Astrocyte (in vitro differentiated cells and primary cell): ENCODE data around the gene IFIT3.

Experiments used
- EZH2 ChIP-seq: IDR thresholded peaks from 2 replicates; pipeline ENCODE4 v1.6.1; 2012; ENCODE audit warnings: mild to moderate bottlenecking, low read length, inconsistent platforms; ENCODE audit not compliant: insufficient read depth
- TF ChIP-seq, protein P1 (sequence below): IDR thresholded peaks from 2 replicates; pipeline ENCODE4 v1.5.1; 2011; ENCODE audit warnings: low read depth, mild to moderate bottlenecking, inconsistent platforms, low read length, moderate library complexity; ENCODE audit not compliant: insufficient read depth

DNA sequence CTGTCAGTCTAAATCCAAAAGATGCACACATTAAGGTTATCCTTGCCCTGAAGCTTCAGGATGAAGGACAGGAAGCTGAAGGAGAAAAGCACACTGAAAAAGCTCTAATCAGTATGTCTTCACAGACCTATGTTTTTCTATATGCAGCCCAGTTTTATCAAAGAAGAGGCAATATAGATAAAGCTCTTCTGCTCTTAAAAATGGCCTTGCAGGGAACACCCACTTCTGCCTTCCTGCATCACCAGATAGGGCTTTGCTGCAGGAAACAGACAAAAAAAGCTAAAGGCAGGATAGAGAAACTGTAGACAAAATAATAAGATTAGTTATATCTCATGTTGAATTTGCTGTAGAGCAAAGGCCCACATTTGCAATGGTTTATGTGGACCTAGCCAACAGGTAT is 35.1 kb downstream of the IFIT3 start:
- TF ChIP-seq, protein P1, sequence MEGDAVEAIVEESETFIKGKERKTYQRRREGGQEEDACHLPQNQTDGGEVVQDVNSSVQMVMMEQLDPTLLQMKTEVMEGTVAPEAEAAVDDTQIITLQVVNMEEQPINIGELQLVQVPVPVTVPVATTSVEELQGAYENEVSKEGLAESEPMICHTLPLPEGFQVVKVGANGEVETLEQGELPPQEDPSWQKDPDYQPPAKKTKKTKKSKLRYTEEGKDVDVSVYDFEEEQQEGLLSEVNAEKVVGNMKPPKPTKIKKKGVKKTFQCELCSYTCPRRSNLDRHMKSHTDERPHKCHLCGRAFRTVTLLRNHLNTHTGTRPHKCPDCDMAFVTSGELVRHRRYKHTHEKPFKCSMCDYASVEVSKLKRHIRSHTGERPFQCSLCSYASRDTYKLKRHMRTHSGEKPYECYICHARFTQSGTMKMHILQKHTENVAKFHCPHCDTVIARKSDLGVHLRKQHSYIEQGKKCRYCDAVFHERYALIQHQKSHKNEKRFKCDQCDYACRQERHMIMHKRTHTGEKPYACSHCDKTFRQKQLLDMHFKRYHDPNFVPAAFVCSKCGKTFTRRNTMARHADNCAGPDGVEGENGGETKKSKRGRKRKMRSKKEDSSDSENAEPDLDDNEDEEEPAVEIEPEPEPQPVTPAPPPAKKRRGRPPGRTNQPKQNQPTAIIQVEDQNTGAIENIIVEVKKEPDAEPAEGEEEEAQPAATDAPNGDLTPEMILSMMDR = no peak
- no peak for TF ChIP-seq EZH2
